K562 (cell line): ENCODE measurements around the gene SEZ6. TPM values are rescaled to one million over a fixed set of nuclear protein-coding genes. Genes with fewer than 3 reads are reported as not detected.
A peak's percentile ranks its signal among the peaks of the same experiment; 100 is the strongest.

ENCODE experiments used
- BCL6 ChIP-seq: fragments of 250-450 bp; sonication (Bioruptor Pico); IDR thresholded peaks from 2 replicates; pipeline ENCODE4 v1.4.0; 2020
- CXXC5 ChIP-seq: fragments of 250-450 bp; sonication (Bioruptor Pico); IDR thresholded peaks from 2 replicates; pipeline ENCODE4 v1.8.0; 2022; ENCODE audit warnings: inconsistent platforms, mild to moderate bottlenecking, moderate library complexity
- ELK1 ChIP-seq: sonication (generic); formaldehyde crosslinking; IDR thresholded peaks from 2 replicates; pipeline ENCODE4 v1.8.1; 2022; ENCODE audit warnings: missing genetic modification reagents
- FOXA3 ChIP-seq, 2 experiments: fragments of 450-650 bp in 1 of 2; sonication (generic) in 1 of 2; formaldehyde crosslinking; IDR thresholded peaks in 1 of 2; conservative IDR thresholded peaks in 1 of 2; 2 replicates each; pipeline versions ENCODE4 v1.4.0 to v1.8.0; 2020 to 2022; ENCODE audit warnings: mild to moderate bottlenecking in 2 of 2, missing genetic modification reagents in 1 of 2
- GMEB1 ChIP-seq: fragments of 250-450 bp; sonication (Bioruptor Pico); IDR thresholded peaks from 2 replicates; pipeline ENCODE4 v1.4.0; 2020; ENCODE audit warnings: mild to moderate bottlenecking
- HDAC6 ChIP-seq: IDR thresholded peaks from 2 replicates; pipeline ENCODE4 v1.6.1; 2012; ENCODE audit warnings: low read depth, mild to moderate bottlenecking, control low read depth, inconsistent platforms, low read length, moderate library complexity
- LARP7 ChIP-seq: fragments of 450-650 bp; IDR thresholded peaks from 2 replicates; pipeline ENCODE4 v1.6.1; 2016
- MTA1 ChIP-seq: fragments of 450-650 bp; IDR thresholded peaks from 2 replicates; pipeline ENCODE4 v1.6.1; 2017; ENCODE audit warnings: borderline replicate concordance
- NCOR1 ChIP-seq: fragments of 450-650 bp; IDR thresholded peaks from 2 replicates; pipeline ENCODE4 v1.6.1; 2016; ENCODE audit warnings: mild to moderate bottlenecking, moderate library complexity
- NONO ChIP-seq, 2 experiments: fragments of 200-400 bp in 1 of 2; fragments of 450-650 bp in 1 of 2; formaldehyde crosslinking in 1 of 2; IDR thresholded peaks; 2 replicates each; pipeline ENCODE4 v1.6.1; 2017; ENCODE audit warnings: low read depth in 2 of 2, mild to moderate bottlenecking in 2 of 2, moderate library complexity in 2 of 2, low read length in 1 of 2
- POLR2A ChIP-seq: fragments of 450-650 bp; conservative IDR thresholded peaks from 2 replicates; pipeline ENCODE4 v1.6.1; 2016
- POLR2AphosphoS5 ChIP-seq: IDR thresholded peaks from 2 replicates; pipeline ENCODE4 v1.6.1; 2011; ENCODE audit warnings: mild to moderate bottlenecking, low read depth, low read length, moderate library complexity; ENCODE audit not compliant: control insufficient read depth, insufficient read depth
- RBM17 ChIP-seq: fragments of 200-400 bp; formaldehyde crosslinking; IDR thresholded peaks from 2 replicates; pipeline ENCODE4 v1.6.1; 2017; ENCODE audit warnings: low read depth, mild to moderate bottlenecking, low read length, borderline replicate concordance
- RBM34 ChIP-seq: fragments of 200-400 bp; formaldehyde crosslinking; IDR thresholded peaks from 2 replicates; pipeline ENCODE4 v1.6.1; 2018; ENCODE audit warnings: low read length, borderline replicate concordance; ENCODE audit not compliant: insufficient read depth
- RBM39 ChIP-seq: fragments of 200-400 bp; formaldehyde crosslinking; optimal IDR thresholded peaks from 2 replicates; pipeline ENCODE3; 2018; ENCODE audit warnings: low read depth, low read length
- SMC3 ChIP-seq: conservative IDR thresholded peaks from 2 replicates; pipeline ENCODE4 v1.6.1; 2011; ENCODE audit warnings: low read depth, low read length, improper control_type of control experiment; ENCODE audit not compliant: insufficient read depth
- STAT5B ChIP-seq: fragments of 250-450 bp; sonication (Bioruptor Pico); IDR thresholded peaks from 2 replicates; pipeline ENCODE4 v1.8.0; 2021; ENCODE audit warnings: mild to moderate bottlenecking, inconsistent platforms
- U2AF2 ChIP-seq: fragments of 200-400 bp; formaldehyde crosslinking; optimal IDR thresholded peaks from 2 replicates; pipeline ENCODE3; 2017; ENCODE audit warnings: low read depth, mild to moderate bottlenecking, low read length
- ZBED1 ChIP-seq: IDR thresholded peaks from 2 replicates; pipeline ENCODE4 v1.6.1; 2014
- ZBTB17 ChIP-seq: fragments of 450-650 bp; formaldehyde crosslinking; IDR thresholded peaks from 2 replicates; pipeline ENCODE4 v1.4.0; 2020; ENCODE audit warnings: mild to moderate bottlenecking
- ZBTB43 ChIP-seq: sonication (generic); formaldehyde crosslinking; IDR thresholded peaks from 2 replicates; pipeline ENCODE4 v1.8.0; 2023; ENCODE audit warnings: mild to moderate bottlenecking, missing genetic modification reagents
- ZFP30 ChIP-seq: fragments of 250-450 bp; sonication (Bioruptor Pico); IDR thresholded peaks from 2 replicates; pipeline ENCODE4 v1.8.0; 2022; ENCODE audit warnings: moderate library complexity, mild to moderate bottlenecking, inconsistent platforms, borderline replicate concordance
- ZNF197 ChIP-seq: fragments of 200-800 bp; sonication (Bioruptor generic); IDR thresholded peaks from 2 replicates; pipeline ENCODE4 v1.6.1; 2016; ENCODE audit warnings: low read depth, missing genetic modification characterization, missing compliant biosample characterization
- ZNF23 ChIP-seq: fragments of 250-450 bp; sonication (Bioruptor Pico); IDR thresholded peaks from 2 replicates; pipeline ENCODE4 v1.4.0; 2020; ENCODE audit warnings: mild to moderate bottlenecking
- ZNF57 ChIP-seq: fragments of 450-650 bp; formaldehyde crosslinking; IDR thresholded peaks from 2 replicates; pipeline ENCODE4 v1.4.0; 2020; ENCODE audit warnings: mild to moderate bottlenecking, moderate library complexity
- ZZZ3 ChIP-seq: fragments of 450-650 bp; IDR thresholded peaks from 2 replicates; pipeline ENCODE4 v1.6.1; 2016; ENCODE audit warnings: antibody characterized with exemption, mild to moderate bottlenecking, moderate library complexity
- polyA plus RNA-seq, 8 experiments: library from polyadenylated mRNA; depleted of rRNA in 4 of 8; stranded (reverse) in 5 of 8; unstranded in 3 of 8; fragments of >200 nt; fragmentation: Nextera tagmentation in 2 of 8; fragmentation: Illumina TruSeq in 1 of 8; extraction: Ambion mirVana in 2 of 8; extraction: Trizol in 1 of 8; gene quantifications; 2 replicates each; pipeline versions ENCODE4 v1.2.1 to v1.2.3, GENCODE V29; 2011 to 2014; ENCODE audit warnings: inconsistent platforms in 1 of 8, missing spikeins in 1 of 8
- total RNA-seq, 7 experiments: library from RNA; depleted of rRNA in 6 of 7; stranded (reverse); fragments of >200 nt in 6 of 7; fragmentation: Illumina TruSeq in 2 of 7; extraction: Trizol in 2 of 7; gene quantifications; 2 replicates each; pipeline versions ENCODE4 v1.2.1 to v1.2.3, GENCODE V29; 2011 to 2021; ENCODE audit warnings: low replicate concordance in 1 of 7

The SEZ6 gene
- total and polyA plus RNA-seq, 9 of the 15 experiments (the other 6 are each of a cell fraction or from before 2014, with no cell fraction given) = not detected

DNA sequence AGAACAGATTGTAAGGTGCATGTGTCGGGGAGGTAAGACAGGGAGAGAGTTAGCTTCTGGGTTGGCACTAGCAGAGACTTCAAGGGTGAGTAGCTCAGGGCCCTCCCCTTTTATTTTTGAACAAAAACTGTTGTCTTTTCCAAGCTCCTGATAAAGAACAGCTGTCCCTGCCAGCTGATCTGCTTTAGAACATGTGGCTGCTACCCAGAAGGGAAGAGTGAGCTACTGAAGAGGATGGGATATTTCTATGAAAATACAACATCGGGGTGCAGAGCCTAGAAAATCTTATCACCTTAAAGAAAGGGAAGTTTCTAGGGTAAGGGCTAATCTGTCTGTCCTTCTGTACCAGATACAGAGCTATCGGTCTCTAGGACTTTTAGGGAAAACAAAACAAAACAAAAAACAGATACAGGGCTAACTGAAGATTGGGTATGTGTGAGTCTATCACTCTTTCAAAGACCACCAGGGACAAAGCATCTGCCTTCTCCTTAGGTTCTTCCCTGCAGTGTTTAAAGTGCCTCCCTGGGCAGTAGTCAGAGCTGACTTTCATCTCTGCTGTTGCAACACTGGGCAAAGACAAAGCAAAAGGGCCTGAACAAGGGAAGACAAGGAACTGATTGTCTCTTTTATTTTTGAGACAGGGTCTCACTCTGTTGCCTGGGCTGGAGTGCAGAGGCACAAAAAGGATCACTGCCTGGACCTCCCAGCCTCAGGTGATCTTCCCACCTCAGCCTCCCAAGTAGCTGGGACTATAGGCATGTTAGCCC is 97.9 kb downstream of the SEZ6 start (continued):
- TF ChIP-seq GMEB1 (CRISPR knock-in tag) (no peak), SMC3 (no peak), HDAC6 (no peak), POLR2A (no peak), ZBTB43 (CRISPR knock-in tag) (no peak), BCL6 (CRISPR knock-in tag) (no peak), ZNF57 (CRISPR knock-in tag) (no peak), ZNF23 (CRISPR knock-in tag) (no peak), ZFP30 (CRISPR knock-in tag) (no peak), STAT5B (CRISPR knock-in tag) (no peak), NONO (IDR thresholded peaks at IDR 0.05; ENCODE audit: low read depth in 2 of 2, low read length in 1 of 2) (no peak), ELK1 (CRISPR knock-in tag) (no peak), U2AF2 (no peak), ZBED1 (0 out of 2 replicates have a peak, but pooled peaks have one; percentile 1), RBM17 (no peak), CXXC5 (CRISPR knock-in tag) (no peak), LARP7 (no peak), FOXA3 (CRISPR knock-in tag; conservative IDR thresholded peaks at IDR 0.05 in 1 of 2, IDR thresholded peaks at IDR 0.05 in 1 of 2) (no peak), MTA1 (no peak), RBM39 (no peak), ZBTB17 (CRISPR knock-in tag) (no peak), POLR2AphosphoS5 (no peak), ZZZ3 (no peak), NCOR1 (peak; percentile 33; the same call in 1 of the 2 replicates), RBM34 (no peak), ZNF197 (CRISPR knock-in tag) (no peak)
